Mesendoderm (in vitro differentiated cells): Measurements from ENCODE around the gene SGTA.

Experiments
- DNase-seq: peaks from one replicate; pipeline ENCODE4 v3.0.0; 2013
- H2AK5ac ChIP-seq: 2 replicates; pipeline ENCODE4 v1.6.1; 2013; ENCODE audit warnings: low read length, inconsistent platforms
- H2BK120ac ChIP-seq: 2 replicates; pipeline ENCODE4 v1.6.1; 2013; ENCODE audit warnings: low read depth, mild to moderate bottlenecking, low read length, moderate library complexity, mixed read lengths
- H2BK15ac ChIP-seq: replicated peaks from 2 replicates; pipeline ENCODE4 v1.6.1; 2013; ENCODE audit warnings: low read depth, mild to moderate bottlenecking, moderate library complexity
- H2BK5ac ChIP-seq: 2 replicates; pipeline ENCODE4 v1.6.1; 2013; ENCODE audit warnings: low read length, inconsistent platforms
- H3K18ac ChIP-seq: 2 replicates; pipeline ENCODE4 v1.6.1; 2013; ENCODE audit warnings: mild to moderate bottlenecking, low read length, mixed read lengths
- H3K23ac ChIP-seq: one replicate; pipeline ENCODE4 v1.6.1; 2013; ENCODE audit warnings: low read length
- H3K27ac ChIP-seq: 2 replicates; pipeline ENCODE4 v1.5.1; 2013; ENCODE audit warnings: low read depth, mild to moderate bottlenecking, inconsistent platforms, low read length, moderate library complexity
- H3K27me3 ChIP-seq: 2 replicates; pipeline ENCODE4 v1.6.1; 2013; ENCODE audit warnings: low read length, control low read depth, mild to moderate bottlenecking, inconsistent platforms; ENCODE audit not compliant: insufficient read depth, poor library complexity
- H3K36me3 ChIP-seq: 2 replicates; pipeline ENCODE4 v1.6.1; 2013; ENCODE audit warnings: low read length, inconsistent platforms; ENCODE audit not compliant: control insufficient read depth, insufficient read depth
- H3K4ac ChIP-seq: one replicate; pipeline ENCODE4 v1.6.1; 2013; ENCODE audit warnings: low read depth, mild to moderate bottlenecking, low read length, moderate library complexity
- H3K4me1 ChIP-seq: 2 replicates; pipeline ENCODE4 v1.6.1; 2013; ENCODE audit warnings: low read depth, low read length, inconsistent platforms; ENCODE audit not compliant: control insufficient read depth
- H3K4me2 ChIP-seq: 2 replicates; pipeline ENCODE4 v1.6.1; 2013; ENCODE audit warnings: low read length
- H3K4me3 ChIP-seq: 2 replicates; pipeline ENCODE4 v1.5.1; 2013; ENCODE audit warnings: mild to moderate bottlenecking, low read length
- H3K56ac ChIP-seq: one replicate; pipeline ENCODE4 v1.6.1; 2013; ENCODE audit warnings: low read length
- H3K79me1 ChIP-seq: 2 replicates; pipeline ENCODE4 v1.6.1; 2013; ENCODE audit warnings: low read length, inconsistent platforms
- H3K79me2 ChIP-seq: 2 replicates; pipeline ENCODE4 v1.6.1; 2013; ENCODE audit warnings: mild to moderate bottlenecking, low read length; ENCODE audit not compliant: control insufficient read depth, insufficient read depth
- H3K9ac ChIP-seq: 2 replicates; pipeline ENCODE4 v1.6.1; 2013; ENCODE audit warnings: low read length, inconsistent platforms
- H4K5ac ChIP-seq: one replicate; pipeline ENCODE4 v1.6.1; 2013; ENCODE audit warnings: low read length
- H4K8ac ChIP-seq: one replicate; pipeline ENCODE4 v1.6.1; 2013; ENCODE audit warnings: low read depth, mild to moderate bottlenecking, control low read depth, low read length, moderate library complexity
- WGBS: extraction: QIAGEN DNeasy Blood & Tissue Kit; methylation state at CpG from one replicate; pipeline ENCODE4 v1.1.7; 2013; ENCODE audit warnings: low lambda C conversion rate, missing lambda C conversion rate; ENCODE audit not compliant: insufficient coverage; ENCODE audit errors: extremely low coverage; 5-methylcytosine and 5-hydroxymethylcytosine counted together

The SGTA gene

DNA sequence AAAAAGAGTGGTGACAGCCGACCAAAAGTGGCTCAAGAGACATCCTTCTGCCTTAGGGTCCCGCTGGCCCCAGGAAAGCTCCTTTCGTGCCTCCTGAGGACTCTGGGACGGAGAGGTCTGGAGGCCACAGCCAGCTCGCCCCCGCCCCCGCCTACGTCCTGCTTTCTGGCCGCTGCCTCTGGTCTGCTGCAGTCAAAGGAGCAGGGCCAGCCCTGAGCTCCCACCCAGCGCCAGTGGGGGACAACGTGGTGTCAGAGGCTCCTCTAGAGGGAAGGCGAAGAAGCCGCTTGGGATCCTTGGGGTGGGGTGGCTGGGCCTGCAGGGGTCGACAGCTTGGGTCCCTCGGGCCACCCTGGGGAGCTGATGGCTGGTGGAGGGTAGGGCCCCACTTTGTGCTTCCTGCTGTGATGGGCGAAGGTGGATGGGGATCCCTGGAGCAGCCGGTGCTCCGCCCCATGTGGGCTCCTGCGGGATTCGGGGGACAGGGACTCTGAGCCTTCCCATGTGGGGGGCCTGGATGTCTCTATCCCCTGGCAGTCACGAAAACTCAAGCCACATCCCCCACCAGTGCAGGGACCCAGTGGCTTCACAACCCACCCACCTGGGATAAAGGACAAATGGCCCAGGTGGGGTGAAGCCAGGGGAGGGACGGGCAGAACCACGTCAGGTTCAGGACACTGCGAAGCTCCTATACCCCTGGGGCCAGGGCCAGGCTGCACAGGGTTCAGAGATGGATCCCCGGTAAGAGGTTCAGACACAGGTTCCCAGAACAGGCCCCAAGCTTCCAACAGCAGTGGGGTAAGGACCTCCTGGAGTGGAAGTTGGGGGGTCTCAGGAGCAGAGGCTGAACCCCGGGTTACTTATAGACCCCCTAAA is 52.9 kb downstream of the SGTA start:
- DNase-seq: no peak
- Histone ChIP-seq H2BK120ac (no peak overlapping the region), H3K4me2 (no peak overlapping the region), H3K27me3 (no peaks in the 10 kb centered on the region), H3K18ac (no peak overlapping the region), H3K4me1 (no peaks in the 10 kb centered on the region), H2AK5ac (no peak overlapping the region), H2BK5ac (no peak overlapping the region), H3K23ac (no peak overlapping the region), H3K4ac (no peak overlapping the region), H3K79me1 (no peaks in the 10 kb centered on the region), H3K27ac (no peak overlapping the region), H4K8ac (no peak overlapping the region), H3K56ac (no peak overlapping the region), H3K9ac (no peak overlapping the region), H3K79me2 (no peaks in the 10 kb centered on the region), H2BK15ac (no peak overlapping the region), H4K5ac (no peak overlapping the region), H3K4me3 (no peak overlapping the region), H3K36me3 (no peaks in the 10 kb centered on the region)
- WGBS: no CpG with 5 or more reads among the region's 26 CpGs

DNA sequence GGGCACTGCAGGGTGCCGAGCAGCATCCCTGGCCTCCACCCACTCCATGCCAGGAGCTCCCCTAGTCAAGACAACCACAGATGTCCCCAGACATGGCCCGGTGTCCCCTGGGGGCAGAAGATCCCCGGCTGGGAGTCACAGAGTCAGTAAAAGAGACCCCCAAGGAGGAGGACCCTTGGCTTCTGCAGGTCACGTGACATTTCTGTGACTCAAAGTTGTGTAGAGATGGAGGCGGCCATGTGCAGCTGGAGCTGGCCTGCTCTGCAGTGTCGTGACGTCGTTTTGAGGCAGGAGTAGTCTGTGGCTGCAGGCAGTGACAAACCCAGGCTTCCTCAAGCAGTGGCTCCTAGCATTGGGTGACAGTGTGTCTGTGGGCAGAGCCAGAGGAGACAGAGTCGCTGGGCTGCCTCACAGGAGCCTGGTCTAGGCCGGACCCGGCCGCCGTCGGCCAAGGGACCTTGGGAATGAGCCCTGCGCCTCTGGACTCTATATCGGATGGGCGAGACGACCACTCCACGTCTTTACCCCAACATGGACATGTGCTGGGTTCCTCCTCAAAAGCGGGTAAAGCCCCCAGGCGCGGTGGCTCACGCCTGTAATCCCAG is 54.2 kb downstream of the SGTA start:
- Histone ChIP-seq H3K27me3 (no peaks in the 10 kb centered on the region), H3K4me2 (no peak overlapping the region), H3K79me2 (no peaks in the 10 kb centered on the region), H4K5ac (no peak overlapping the region), H3K36me3 (no peaks in the 10 kb centered on the region), H2BK15ac (no peak overlapping the region), H4K8ac (no peak overlapping the region), H2BK120ac (no peak overlapping the region), H3K4me1 (no peaks in the 10 kb centered on the region), H3K27ac (no peak overlapping the region), H2AK5ac (no peak overlapping the region), H3K4me3 (no peak overlapping the region), H3K23ac (no peak overlapping the region), H3K56ac (no peak overlapping the region), H3K4ac (no peak overlapping the region), H3K18ac (no peak overlapping the region), H3K9ac (no peak overlapping the region), H3K79me1 (no peaks in the 10 kb centered on the region), H2BK5ac (no peak overlapping the region)
- no peak for DNase-seq
- no CpG with 5 or more reads among the region's 23 CpGs for WGBS

DNA sequence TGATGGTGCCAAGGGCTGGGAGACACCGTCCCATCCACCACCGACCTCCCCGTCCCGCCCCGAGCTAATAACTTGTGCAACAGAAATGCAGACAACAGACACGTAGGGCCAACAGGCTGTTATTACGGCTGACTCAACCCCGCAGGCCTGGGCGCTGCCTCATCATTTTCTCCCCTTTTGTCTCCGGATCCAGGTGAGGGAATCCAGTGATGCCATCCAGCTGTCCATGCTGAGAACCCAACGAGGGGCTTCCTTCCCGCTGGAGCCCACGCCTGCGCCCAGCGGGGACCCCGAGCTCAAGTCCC is 55.5 kb downstream of the SGTA start:
- Histone ChIP-seq H3K36me3 (no peaks in the 10 kb centered on the region), H3K18ac (no peak overlapping the region), H3K4ac (no peak overlapping the region), H3K79me2 (no peaks in the 10 kb centered on the region), H3K27ac (no peak overlapping the region), H4K5ac (no peak overlapping the region), H3K4me3 (no peak overlapping the region), H2BK15ac (no peak overlapping the region), H3K4me2 (no peak overlapping the region), H3K56ac (no peak overlapping the region), H3K27me3 (no peaks in the 10 kb centered on the region), H2BK5ac (no peak overlapping the region), H3K9ac (no peak overlapping the region), H3K4me1 (no peaks in the 10 kb centered on the region), H2BK120ac (no peak overlapping the region), H4K8ac (no peak overlapping the region), H3K79me1 (no peaks in the 10 kb centered on the region), H3K23ac (no peak overlapping the region), H2AK5ac (no peak overlapping the region)
- no CpG with 5 or more reads among the region's 16 CpGs for WGBS
- DNase-seq: no peak

DNA sequence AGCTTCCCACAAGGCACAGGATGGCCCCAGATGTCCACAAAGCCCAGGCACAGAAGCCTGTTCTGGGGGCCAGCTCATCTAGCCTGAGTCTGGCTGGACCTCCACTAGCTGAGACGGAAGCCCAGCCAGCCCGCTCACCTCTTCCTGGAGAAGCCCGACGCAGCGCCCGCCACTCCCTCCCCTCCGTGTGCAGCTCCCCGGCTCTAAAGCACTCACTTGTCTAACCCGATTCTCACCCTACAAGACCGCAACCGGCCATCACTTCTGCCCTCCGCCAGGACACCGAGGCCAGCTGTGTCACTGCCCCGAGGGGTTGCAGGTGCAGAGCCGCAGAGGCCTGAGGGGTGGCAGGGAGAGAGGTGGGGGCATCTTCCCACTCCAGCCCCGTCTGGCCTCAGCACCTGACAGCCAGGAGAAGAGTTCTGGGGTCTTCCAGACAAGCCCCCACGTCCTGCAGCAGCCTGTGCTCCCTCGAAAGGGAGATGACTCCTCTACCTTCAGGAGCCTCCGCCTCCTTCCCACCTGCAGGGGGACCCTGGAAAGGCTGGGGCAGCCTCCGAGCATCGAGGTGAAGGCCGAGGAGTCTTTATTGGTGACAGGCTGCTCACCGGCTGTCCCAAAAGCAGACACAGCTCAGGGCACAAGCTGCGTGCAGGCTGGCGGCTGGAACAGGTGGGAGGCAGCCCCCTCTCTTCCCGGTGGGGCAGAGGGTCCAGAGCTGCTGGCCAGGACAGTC is 56.0 kb downstream of the SGTA start:
- no CpG with 5 or more reads among the region's 26 CpGs for WGBS
- no peak overlapping the region for H3K4me3 ChIP-seq

DNA sequence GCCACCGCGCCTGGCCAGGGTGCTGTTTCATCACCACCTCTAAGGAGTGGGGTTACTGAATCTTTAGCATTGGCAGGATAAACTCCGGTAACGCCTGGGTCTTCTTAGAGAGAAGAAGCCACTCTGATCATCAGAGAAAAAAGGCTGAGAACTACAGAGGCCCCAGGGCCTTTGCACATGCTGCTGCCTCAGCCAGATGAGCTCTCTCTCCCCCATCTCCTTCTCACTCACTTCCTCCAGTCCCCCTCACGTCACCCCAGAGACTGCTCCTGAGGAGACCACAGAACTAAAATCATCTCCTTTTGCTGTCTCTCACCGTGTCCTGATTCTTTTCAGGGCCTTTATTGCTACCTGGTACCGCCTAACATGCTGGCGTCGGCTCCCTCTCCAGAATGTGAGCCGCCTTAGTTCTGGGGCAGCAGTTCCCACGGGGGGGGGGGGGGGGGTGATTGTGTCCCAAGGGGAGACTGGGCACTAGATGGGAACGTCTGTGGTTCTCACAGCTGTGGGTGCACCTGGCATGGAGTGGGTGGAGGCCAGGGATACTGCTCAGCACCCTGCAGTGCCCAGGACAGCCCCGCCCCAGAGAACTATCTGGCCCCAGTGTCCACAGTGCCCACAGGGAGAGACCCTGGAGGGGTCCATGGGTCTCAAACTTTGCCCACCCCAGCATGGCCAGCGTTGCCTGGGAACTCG is 56.8 kb downstream of the SGTA start:
- H3K18ac ChIP-seq: no peak overlapping the region
- H4K5ac ChIP-seq: no peak overlapping the region
- no peaks in the 10 kb centered on the region for H3K79me2 ChIP-seq
- H2BK15ac ChIP-seq: no peak overlapping the region
- DNase-seq: no peak
- H2AK5ac ChIP-seq: no peak overlapping the region
- no peaks in the 10 kb centered on the region for H3K4me1 ChIP-seq
- no peak overlapping the region for H2BK5ac ChIP-seq
- no peak overlapping the region for H3K27ac ChIP-seq
- no peaks in the 10 kb centered on the region for H3K36me3 ChIP-seq
- H3K79me1 ChIP-seq: no peaks in the 10 kb centered on the region
- H3K56ac ChIP-seq: no peak overlapping the region
- no peak overlapping the region for H3K4me2 ChIP-seq
- no peak overlapping the region for H4K8ac ChIP-seq
- no CpG with 5 or more reads among the region's 15 CpGs for WGBS
- H3K23ac ChIP-seq: no peak overlapping the region
- no peak overlapping the region for H3K9ac ChIP-seq
- no peak overlapping the region for H2BK120ac ChIP-seq
- H3K4me3 ChIP-seq: no peak overlapping the region
- no peak overlapping the region for H3K4ac ChIP-seq
- H3K27me3 ChIP-seq: peaks cover 2% of the 10 kb centered on the region

More for the DNA sequence above, 56.0 kb downstream of the SGTA start:
- Histone ChIP-seq H3K27ac (no peak overlapping the region), H2BK15ac (no peak overlapping the region), H3K79me2 (no peaks in the 10 kb centered on the region), H3K56ac (no peak overlapping the region), H3K36me3 (no peaks in the 10 kb centered on the region), H4K8ac (no peak overlapping the region), H3K27me3 (no peaks in the 10 kb centered on the region), H2BK5ac (no peak overlapping the region), H3K4ac (no peak overlapping the region), H3K79me1 (no peaks in the 10 kb centered on the region), H3K18ac (no peak overlapping the region), H3K9ac (no peak overlapping the region), H2BK120ac (no peak overlapping the region), H3K4me2 (no peak overlapping the region), H2AK5ac (no peak overlapping the region), H4K5ac (no peak overlapping the region), H3K23ac (no peak overlapping the region), H3K4me1 (no peaks in the 10 kb centered on the region)
- DNase-seq: no peak
